K562 (cell line): Measurements from ENCODE around the gene CRAT. TPM values are rescaled to one million over a fixed set of nuclear protein-coding genes. Genes with fewer than 3 reads are reported as not detected.

Experiments
- ELF4 ChIP-seq: fragments of 450-650 bp; formaldehyde crosslinking; IDR thresholded peaks from 2 replicates; pipeline ENCODE4 v1.4.0; 2022; ENCODE audit warnings: missing genetic modification characterization
- NFIX ChIP-seq: fragments of 250-450 bp; sonication (Bioruptor Pico); IDR thresholded peaks from 2 replicates; pipeline ENCODE4 v1.4.0; 2020; ENCODE audit warnings: low read depth, mild to moderate bottlenecking, moderate library complexity
- SUPT5H ChIP-seq: fragments of 450-650 bp; IDR thresholded peaks from 2 replicates; pipeline ENCODE4 v1.6.1; 2016
- ZNF75A ChIP-seq: fragments of 450-650 bp; formaldehyde crosslinking; IDR thresholded peaks from 2 replicates; pipeline ENCODE4 v1.4.0; 2020; ENCODE audit warnings: mild to moderate bottlenecking
- polyA plus RNA-seq, 8 experiments: library from polyadenylated mRNA; depleted of rRNA in 4 of 8; stranded (reverse) in 5 of 8; unstranded in 3 of 8; fragments of >200 nt; fragmentation: Nextera tagmentation in 2 of 8; fragmentation: Illumina TruSeq in 1 of 8; extraction: Ambion mirVana in 2 of 8; extraction: Trizol in 1 of 8; gene quantifications; 2 replicates each; pipeline versions ENCODE4 v1.2.1 to v1.2.3, GENCODE V29; 2011 to 2014; ENCODE audit warnings: inconsistent platforms in 1 of 8, missing spikeins in 1 of 8
- total RNA-seq, 7 experiments: library from RNA; depleted of rRNA in 6 of 7; stranded (reverse); fragments of >200 nt in 6 of 7; fragmentation: Illumina TruSeq in 2 of 7; extraction: Trizol in 2 of 7; gene quantifications; 2 replicates each; pipeline versions ENCODE4 v1.2.1 to v1.2.3, GENCODE V29; 2011 to 2021; ENCODE audit warnings: low replicate concordance in 1 of 7
- TF ChIP-seq, protein P1 (sequence below): fragments of 250-450 bp; sonication (Bioruptor Pico); IDR thresholded peaks from 2 replicates; pipeline ENCODE4 v1.6.1; 2021; ENCODE audit warnings: mild to moderate bottlenecking
- TF ChIP-seq, protein P2 (sequence below): sonication (generic); formaldehyde crosslinking; IDR thresholded peaks from 2 replicates; pipeline ENCODE4 v1.8.1; 2023; ENCODE audit warnings: mild to moderate bottlenecking, missing genetic modification reagents, moderate library complexity
- TF ChIP-seq, protein P3 (sequence below): fragments of 450-650 bp; IDR thresholded peaks from 2 replicates; pipeline ENCODE4 v1.6.1; 2016; ENCODE audit warnings: mild to moderate bottlenecking, moderate library complexity

The CRAT gene
- total and polyA plus RNA-seq, 9 of the 15 experiments (the other 6 are each of a cell fraction or from before 2014, with no cell fraction given), result 0.20 to 13.8 (median 5.4) TPM

DNA sequence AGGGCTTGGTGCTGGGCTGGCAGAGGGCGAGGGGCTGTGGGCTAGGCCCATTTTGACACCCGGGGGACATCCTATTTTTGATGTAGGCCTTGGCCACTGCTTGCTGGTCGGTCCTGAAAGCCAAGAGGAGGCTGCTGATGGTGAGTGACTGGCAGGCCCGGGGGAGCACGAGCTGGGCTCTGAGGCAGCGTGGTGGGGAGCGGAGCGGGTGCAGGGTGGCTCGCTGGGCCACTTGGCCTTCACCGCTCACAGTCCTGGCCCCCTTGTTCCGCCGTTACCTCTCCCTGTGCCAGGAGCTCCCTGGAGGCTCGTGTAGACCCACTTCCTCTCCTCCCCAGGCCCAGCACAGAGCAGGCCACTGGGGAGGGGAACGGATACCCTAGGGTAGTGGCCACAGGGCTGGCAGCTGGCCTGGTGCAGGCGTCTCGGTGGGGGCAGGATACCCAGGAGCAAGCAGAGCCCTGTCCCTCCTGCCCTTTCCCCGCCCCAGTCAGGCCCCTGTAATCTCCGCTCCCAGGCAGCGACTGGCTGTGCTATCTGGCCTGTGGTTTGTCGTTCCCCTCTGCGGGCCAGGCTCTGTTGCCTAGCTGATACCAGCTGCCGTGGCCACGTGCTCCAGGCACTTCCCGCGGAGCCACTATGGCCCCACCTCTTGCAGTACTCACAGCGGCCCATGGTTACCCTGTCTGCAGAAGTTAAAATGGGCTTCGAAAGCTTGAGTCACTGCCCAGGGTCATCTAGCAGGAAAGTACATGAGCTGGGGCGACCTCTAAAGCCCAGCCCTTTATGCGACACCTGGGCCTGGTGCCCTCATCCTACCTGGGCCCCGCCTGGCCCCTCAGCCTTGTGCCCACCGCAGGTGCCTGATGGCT lies 41.4 kb downstream of the CRAT start (continued):
- TF ChIP-seq, protein P1, sequence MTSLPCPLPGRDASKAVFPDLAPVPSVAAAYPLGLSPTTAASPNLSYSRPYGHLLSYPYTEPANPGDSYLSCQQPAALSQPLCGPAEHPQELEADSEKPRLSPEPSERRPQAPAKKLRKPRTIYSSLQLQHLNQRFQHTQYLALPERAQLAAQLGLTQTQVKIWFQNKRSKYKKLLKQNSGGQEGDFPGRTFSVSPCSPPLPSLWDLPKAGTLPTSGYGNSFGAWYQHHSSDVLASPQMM (CRISPR knock-in tag), result no peak
- TF ChIP-seq ZNF75A (CRISPR knock-in tag) (no peak), ELF4 (CRISPR knock-in tag) (peak; percentile 8; the same call in 1 of the 2 replicates), NFIX (CRISPR knock-in tag) (no peak), SUPT5H (no peak)
- TF ChIP-seq, protein P2, sequence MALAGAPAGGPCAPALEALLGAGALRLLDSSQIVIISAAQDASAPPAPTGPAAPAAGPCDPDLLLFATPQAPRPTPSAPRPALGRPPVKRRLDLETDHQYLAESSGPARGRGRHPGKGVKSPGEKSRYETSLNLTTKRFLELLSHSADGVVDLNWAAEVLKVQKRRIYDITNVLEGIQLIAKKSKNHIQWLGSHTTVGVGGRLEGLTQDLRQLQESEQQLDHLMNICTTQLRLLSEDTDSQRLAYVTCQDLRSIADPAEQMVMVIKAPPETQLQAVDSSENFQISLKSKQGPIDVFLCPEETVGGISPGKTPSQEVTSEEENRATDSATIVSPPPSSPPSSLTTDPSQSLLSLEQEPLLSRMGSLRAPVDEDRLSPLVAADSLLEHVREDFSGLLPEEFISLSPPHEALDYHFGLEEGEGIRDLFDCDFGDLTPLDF (CRISPR knock-in tag), result peak; percentile 92
- TF ChIP-seq, protein P3, sequence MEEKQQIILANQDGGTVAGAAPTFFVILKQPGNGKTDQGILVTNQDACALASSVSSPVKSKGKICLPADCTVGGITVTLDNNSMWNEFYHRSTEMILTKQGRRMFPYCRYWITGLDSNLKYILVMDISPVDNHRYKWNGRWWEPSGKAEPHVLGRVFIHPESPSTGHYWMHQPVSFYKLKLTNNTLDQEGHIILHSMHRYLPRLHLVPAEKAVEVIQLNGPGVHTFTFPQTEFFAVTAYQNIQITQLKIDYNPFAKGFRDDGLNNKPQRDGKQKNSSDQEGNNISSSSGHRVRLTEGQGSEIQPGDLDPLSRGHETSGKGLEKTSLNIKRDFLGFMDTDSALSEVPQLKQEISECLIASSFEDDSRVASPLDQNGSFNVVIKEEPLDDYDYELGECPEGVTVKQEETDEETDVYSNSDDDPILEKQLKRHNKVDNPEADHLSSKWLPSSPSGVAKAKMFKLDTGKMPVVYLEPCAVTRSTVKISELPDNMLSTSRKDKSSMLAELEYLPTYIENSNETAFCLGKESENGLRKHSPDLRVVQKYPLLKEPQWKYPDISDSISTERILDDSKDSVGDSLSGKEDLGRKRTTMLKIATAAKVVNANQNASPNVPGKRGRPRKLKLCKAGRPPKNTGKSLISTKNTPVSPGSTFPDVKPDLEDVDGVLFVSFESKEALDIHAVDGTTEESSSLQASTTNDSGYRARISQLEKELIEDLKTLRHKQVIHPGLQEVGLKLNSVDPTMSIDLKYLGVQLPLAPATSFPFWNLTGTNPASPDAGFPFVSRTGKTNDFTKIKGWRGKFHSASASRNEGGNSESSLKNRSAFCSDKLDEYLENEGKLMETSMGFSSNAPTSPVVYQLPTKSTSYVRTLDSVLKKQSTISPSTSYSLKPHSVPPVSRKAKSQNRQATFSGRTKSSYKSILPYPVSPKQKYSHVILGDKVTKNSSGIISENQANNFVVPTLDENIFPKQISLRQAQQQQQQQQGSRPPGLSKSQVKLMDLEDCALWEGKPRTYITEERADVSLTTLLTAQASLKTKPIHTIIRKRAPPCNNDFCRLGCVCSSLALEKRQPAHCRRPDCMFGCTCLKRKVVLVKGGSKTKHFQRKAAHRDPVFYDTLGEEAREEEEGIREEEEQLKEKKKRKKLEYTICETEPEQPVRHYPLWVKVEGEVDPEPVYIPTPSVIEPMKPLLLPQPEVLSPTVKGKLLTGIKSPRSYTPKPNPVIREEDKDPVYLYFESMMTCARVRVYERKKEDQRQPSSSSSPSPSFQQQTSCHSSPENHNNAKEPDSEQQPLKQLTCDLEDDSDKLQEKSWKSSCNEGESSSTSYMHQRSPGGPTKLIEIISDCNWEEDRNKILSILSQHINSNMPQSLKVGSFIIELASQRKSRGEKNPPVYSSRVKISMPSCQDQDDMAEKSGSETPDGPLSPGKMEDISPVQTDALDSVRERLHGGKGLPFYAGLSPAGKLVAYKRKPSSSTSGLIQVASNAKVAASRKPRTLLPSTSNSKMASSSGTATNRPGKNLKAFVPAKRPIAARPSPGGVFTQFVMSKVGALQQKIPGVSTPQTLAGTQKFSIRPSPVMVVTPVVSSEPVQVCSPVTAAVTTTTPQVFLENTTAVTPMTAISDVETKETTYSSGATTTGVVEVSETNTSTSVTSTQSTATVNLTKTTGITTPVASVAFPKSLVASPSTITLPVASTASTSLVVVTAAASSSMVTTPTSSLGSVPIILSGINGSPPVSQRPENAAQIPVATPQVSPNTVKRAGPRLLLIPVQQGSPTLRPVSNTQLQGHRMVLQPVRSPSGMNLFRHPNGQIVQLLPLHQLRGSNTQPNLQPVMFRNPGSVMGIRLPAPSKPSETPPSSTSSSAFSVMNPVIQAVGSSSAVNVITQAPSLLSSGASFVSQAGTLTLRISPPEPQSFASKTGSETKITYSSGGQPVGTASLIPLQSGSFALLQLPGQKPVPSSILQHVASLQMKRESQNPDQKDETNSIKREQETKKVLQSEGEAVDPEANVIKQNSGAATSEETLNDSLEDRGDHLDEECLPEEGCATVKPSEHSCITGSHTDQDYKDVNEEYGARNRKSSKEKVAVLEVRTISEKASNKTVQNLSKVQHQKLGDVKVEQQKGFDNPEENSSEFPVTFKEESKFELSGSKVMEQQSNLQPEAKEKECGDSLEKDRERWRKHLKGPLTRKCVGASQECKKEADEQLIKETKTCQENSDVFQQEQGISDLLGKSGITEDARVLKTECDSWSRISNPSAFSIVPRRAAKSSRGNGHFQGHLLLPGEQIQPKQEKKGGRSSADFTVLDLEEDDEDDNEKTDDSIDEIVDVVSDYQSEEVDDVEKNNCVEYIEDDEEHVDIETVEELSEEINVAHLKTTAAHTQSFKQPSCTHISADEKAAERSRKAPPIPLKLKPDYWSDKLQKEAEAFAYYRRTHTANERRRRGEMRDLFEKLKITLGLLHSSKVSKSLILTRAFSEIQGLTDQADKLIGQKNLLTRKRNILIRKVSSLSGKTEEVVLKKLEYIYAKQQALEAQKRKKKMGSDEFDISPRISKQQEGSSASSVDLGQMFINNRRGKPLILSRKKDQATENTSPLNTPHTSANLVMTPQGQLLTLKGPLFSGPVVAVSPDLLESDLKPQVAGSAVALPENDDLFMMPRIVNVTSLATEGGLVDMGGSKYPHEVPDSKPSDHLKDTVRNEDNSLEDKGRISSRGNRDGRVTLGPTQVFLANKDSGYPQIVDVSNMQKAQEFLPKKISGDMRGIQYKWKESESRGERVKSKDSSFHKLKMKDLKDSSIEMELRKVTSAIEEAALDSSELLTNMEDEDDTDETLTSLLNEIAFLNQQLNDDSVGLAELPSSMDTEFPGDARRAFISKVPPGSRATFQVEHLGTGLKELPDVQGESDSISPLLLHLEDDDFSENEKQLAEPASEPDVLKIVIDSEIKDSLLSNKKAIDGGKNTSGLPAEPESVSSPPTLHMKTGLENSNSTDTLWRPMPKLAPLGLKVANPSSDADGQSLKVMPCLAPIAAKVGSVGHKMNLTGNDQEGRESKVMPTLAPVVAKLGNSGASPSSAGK, result peak; percentile 98
